Heart left ventricle (tissue), 16 donors: ENCODE data around the gene COG2. TPM values are rescaled to one million over a fixed set of nuclear protein-coding genes. Genes with fewer than 3 reads are reported as not detected.

Experiments used
- ATAC-seq, 4 donors: fragments of 200-7000 bp; cut with Tn5 transposase; one replicate each; pipeline ENCODE4 v1.9.1; 2020 to 2022; ENCODE audit warnings: moderate library complexity in 4 of 4, mild to moderate bottlenecking in 3 of 4, moderate number of reproducible peaks in 1 of 4
- DNase-seq, 5 donors: peaks; one replicate each; pipeline ENCODE4 v3.0.0-alpha.2; 2020
- H3K27ac ChIP-seq, 12 donors: fragments of 200-600 bp; sonication (generic) in 4 of 12; one replicate each; pipeline versions ENCODE4 v1.5.0 to v1.8.0; 2016 to 2022; ENCODE audit warnings: mild to moderate bottlenecking in 2 of 12
- H3K27me3 ChIP-seq, 9 donors: fragments of 200-600 bp; sonication (generic) in 2 of 9; one replicate each; pipeline versions ENCODE4 v1.5.1 to v1.8.0; 2016 to 2022; ENCODE audit warnings: mild to moderate bottlenecking in 3 of 9
- H3K36me3 ChIP-seq, 9 donors: fragments of 200-600 bp; sonication (generic) in 2 of 9; one replicate each; pipeline versions ENCODE4 v1.5.0 to v1.8.0; 2018 to 2022; ENCODE audit warnings: mild to moderate bottlenecking in 2 of 9
- H3K4me1 ChIP-seq, 12 donors: fragments of 200-600 bp; sonication (generic) in 4 of 12; one replicate each; pipeline versions ENCODE4 v1.5.0 to v1.8.0; 2016 to 2022; ENCODE audit warnings: mild to moderate bottlenecking in 3 of 12
- H3K4me3 ChIP-seq, 12 donors: fragments of 200-600 bp; sonication (generic) in 4 of 12; one replicate each; pipeline versions ENCODE4 v1.5.0 to v1.8.0; 2017 to 2022; ENCODE audit warnings: mild to moderate bottlenecking in 9 of 12, moderate library complexity in 4 of 12
- H3K9me3 ChIP-seq, 12 donors: fragments of 200-600 bp; sonication (generic) in 4 of 12; one replicate each; pipeline versions ENCODE4 v1.5.0 to v1.8.0; 2016 to 2022; ENCODE audit warnings: mild to moderate bottlenecking in 1 of 12
- CTCF ChIP-seq, 12 donors: fragments of 200-600 bp; sonication (generic) in 4 of 12; IDR thresholded peaks; one replicate each; pipeline versions ENCODE4 v1.5.0 to v1.8.0; 2018 to 2022; ENCODE audit warnings: antibody characterized with exemption in 12 of 12, mild to moderate bottlenecking in 5 of 12
- POLR2A ChIP-seq, 2 donors: fragments of 450-650 bp; IDR thresholded peaks; one replicate each; pipeline ENCODE4 v1.6.1; 2017; ENCODE audit warnings: antibody characterized with exemption in 2 of 2, mild to moderate bottlenecking in 2 of 2, moderate library complexity in 2 of 2
- WGBS, 4 donors: extraction: QIAGEN DNeasy Blood & Tissue Kit in 2 of 4; methylation state at CpG; one replicate each; pipeline versions ENCODE4 v1.1.5 to v1.1.7; 2013 to 2018; 5-methylcytosine and 5-hydroxymethylcytosine counted together
- intact Hi-C, 10 donors: fragments of 100-400 bp; cut with DNase I; formaldehyde crosslinking; loops; one replicate each; pipeline versions ENCODE4 v1.11.1 to v1.14.2; 2022
- polyA plus RNA-seq, 2 donors: library from polyadenylated mRNA; stranded (reverse); fragments of 200-250 nt; gene quantifications; one replicate each; pipeline ENCODE4 v1.2.3, GENCODE V29; 2013
- total RNA-seq, 9 donors: library from RNA; depleted of rRNA in 2 of 9; stranded (reverse); fragments of >200 nt in 2 of 9; fragmentation: NEBNext Ultra II Directional in 3 of 9; extraction: Animal tissue kit (Norgen Biotek cat#: 25700) in 3 of 9; gene quantifications; one replicate each; pipeline versions ENCODE4 v1.1.0 to v1.2.4, GENCODE V29; 2016 to 2023
- donor health status: ischemic (EF 13 %, LVEDD 7.1; RV severe dilation, severe dysfunction).
- donor health status: healthy with polysubstance abuse.
- donor health status: DM: no; HTN: yes; CAD: no.
- donor health status: DM: no; HTN: no; CAD: no.
- donor health status: ischemic (EF 25% LVEDD 6.9; RV normal size, moderate dysfunction).
- donor health status: ischemic (EF 25% LVEDD 5.7; RV mildly dilated, moderate dysfunction).
- donor health status: healthy.
- donor health status: DM: yes; HTN: yes; CAD: no.
- donor health status: ischemic (EF 35%, LVEDD 5.7; RV mildly dilated, moderate dysfunction).
- donor health status: nonischemic (EF 11% LVEDD 7.7; RV severe dilation, severe dysfunction).
- donor health status: DM: yes; HTN: yes; CAD: no.
- donor health status: PGD.
- donor health status: ischemic (EF 29% LVEDD 5.4; RV normal size, mild dysfunction).
- donor health status: nonischemic (EF 23%, LVEDD 6.1; RV moderate dilation, normal function).

The COG2 gene
- total and polyA plus RNA-seq, 11 donors = 9.2 to 31.4 (median 25.1) TPM

GRCh38 chr1:230725256-230726012, 83.2 kb downstream of the COG2 start:
- Histone ChIP-seq H3K36me3 (no peaks in the 10 kb centered on the region), H3K9me3 (no peaks in the 10 kb centered on the region), H3K4me3 (no peak overlapping the region), H3K27ac (peak overlapping the region in 10 of 12 donors; percentile 51 to 91 (median 58)), H3K27me3 (no peaks in the 10 kb centered on the region), H3K4me1 (peaks cover 0 to 53% (median 14%) of the 10 kb centered on the region in 12 donors)
- intact Hi-C loops = no loop called here
- no peak for TF ChIP-seq CTCF (IDR thresholded peaks at IDR 0.05)
- no peak for TF ChIP-seq POLR2A (IDR thresholded peaks at IDR 0.05)
- ATAC-seq (peak; percentile 63 to 86 (median 72)), DNase-seq (peak in 3 of 5 donors; percentile 37 to 62 (median 43))
- WGBS, 4 donors = 52 to 60% (median 60%) methylated on average over 6 of the region's 6 CpGs

DNA sequence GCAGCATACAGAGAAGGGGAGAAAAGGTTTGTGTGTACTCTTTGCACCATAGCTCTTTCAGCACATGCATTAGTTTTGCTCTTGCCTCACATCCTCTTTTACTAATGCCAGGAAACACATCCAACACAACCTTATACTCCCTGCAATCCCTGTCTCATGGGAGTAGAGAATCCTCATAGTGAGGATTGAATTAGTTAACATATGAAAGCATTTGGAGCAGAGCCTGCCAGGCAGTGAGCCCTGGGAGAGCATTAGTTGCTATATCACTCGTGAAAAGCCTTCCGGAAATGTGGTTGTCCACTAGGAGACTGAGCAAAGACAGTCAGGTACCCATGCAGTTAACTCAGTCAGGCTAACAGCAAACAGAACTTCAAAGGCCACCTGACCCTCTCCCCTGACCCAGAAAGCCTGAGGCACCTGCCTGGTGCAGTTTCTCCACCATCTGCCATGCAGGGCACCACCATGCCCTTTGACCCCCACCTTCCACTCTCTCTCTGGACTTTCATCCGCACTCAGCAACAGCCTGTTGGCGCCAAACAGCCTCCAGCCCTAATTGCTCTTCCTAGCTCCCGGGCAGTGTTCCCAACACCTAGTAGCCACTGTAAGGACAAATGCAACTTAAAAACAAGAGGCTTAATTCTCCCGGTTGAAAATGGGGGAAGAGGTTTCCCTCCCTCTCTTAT, 86.6 kb downstream of the COG2 start:
- no peaks in the 10 kb centered on the region for H3K27me3 ChIP-seq
- peak overlapping the region in 9 of 12 donors; percentile 6 to 69 (median 48) for H3K27ac ChIP-seq
- DNase-seq (peak in 2 of 5 donors; percentile 44 to 51), ATAC-seq (peak; percentile 19 to 55 (median 39))
- TF ChIP-seq POLR2A (IDR thresholded peaks at IDR 0.05) = no peak
- no peak for TF ChIP-seq CTCF (IDR thresholded peaks at IDR 0.05)
- H3K9me3 ChIP-seq = no peaks in the 10 kb centered on the region
- 22 to 45% (median 29%) methylated on average over 6 of the region's 6 CpGs for WGBS, 4 donors
- intact Hi-C loops = no loop called here
- H3K4me3 ChIP-seq = no peak overlapping the region
- H3K4me1 ChIP-seq = peaks cover 0 to 54% (median 20%) of the 10 kb centered on the region in 12 donors
- no peaks in the 10 kb centered on the region for H3K36me3 ChIP-seq

DNA sequence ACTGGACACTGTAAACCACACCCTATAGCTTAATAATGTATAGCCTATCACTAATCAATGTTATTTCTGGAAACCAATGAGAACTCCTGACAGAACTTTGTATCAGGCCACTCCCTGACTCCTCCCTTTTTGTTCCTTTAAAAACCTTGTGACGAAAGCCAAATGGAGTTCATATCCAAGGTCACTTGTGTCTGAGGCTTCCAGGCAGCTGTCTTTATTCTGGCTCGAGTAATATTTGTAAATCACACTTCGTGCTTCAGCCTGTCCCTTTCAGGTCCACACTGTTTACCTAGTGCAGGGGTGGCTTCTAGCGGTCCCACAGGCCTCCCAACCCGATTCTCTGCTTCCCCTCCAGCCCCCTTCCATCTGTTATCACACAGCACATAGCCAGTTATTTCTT, 88.7 kb downstream of the COG2 start:
- TF ChIP-seq CTCF (IDR thresholded peaks at IDR 0.05) = no peak
- TF ChIP-seq POLR2A (IDR thresholded peaks at IDR 0.05) = no peak
- H3K36me3 ChIP-seq = no peaks in the 10 kb centered on the region
- H3K4me1 ChIP-seq = peaks cover 0 to 43% (median 20%) of the 10 kb centered on the region in 12 donors
- no peaks in the 10 kb centered on the region for H3K27me3 ChIP-seq
- WGBS, 4 donors = 15 to 25% (median 20%) methylated on average over 5 of the region's 5 CpGs
- DNase-seq (peak in 1 of 5 donors; percentile 47), ATAC-seq (peak; percentile 70 to 85 (median 82))
- H3K27ac ChIP-seq = peak overlapping the region in 10 of 12 donors; percentile 18 to 77 (median 61)
- no peaks in the 10 kb centered on the region for H3K9me3 ChIP-seq
- no peak overlapping the region for H3K4me3 ChIP-seq
- intact Hi-C loops = no loop called here

- WGBS, 4 donors = 67 to 86% (median 75%) methylated on average over 2 of the region's 2 CpGs
- ATAC-seq = no peak
- Histone ChIP-seq H3K4me1 (peaks cover 0 to 12% (median 6%) of the 10 kb centered on the region in 12 donors), H3K9me3 (peaks cover 0 to 5% (median 0%) of the 10 kb centered on the region in 12 donors), H3K36me3 (no peaks in the 10 kb centered on the region), H3K27me3 (no peaks in the 10 kb centered on the region), H3K27ac (no peak overlapping the region), H3K4me3 (no peak overlapping the region)
- DNase-seq = no peak
- no peak for TF ChIP-seq CTCF (IDR thresholded peaks at IDR 0.05)
- no peak for TF ChIP-seq POLR2A (IDR thresholded peaks at IDR 0.05)
- intact Hi-C loops = no loop called here
Observed at GRCh38 chr1:230735447-230735846, 93.2 kb downstream of the COG2 start.
